IPS-15b (cell line): ENCODE measurements around the gene SESN3.
"Not testable (repeated sequence)": the region's sequence is repeated elsewhere in the genome, so short reads cannot be mapped to it uniquely, and the experiment has no call there.

Experiments used
- H3K27me3 ChIP-seq: one replicate; pipeline ENCODE4 v1.6.1; 2013; ENCODE audit warnings: low read length; ENCODE audit not compliant: control insufficient read depth, insufficient read depth
- H3K36me3 ChIP-seq: one replicate; pipeline ENCODE4 v1.6.1; 2013; ENCODE audit warnings: low read length; ENCODE audit not compliant: control insufficient read depth, insufficient read depth
- H3K4me1 ChIP-seq: one replicate; pipeline ENCODE4 v1.6.1; 2013; ENCODE audit warnings: mild to moderate bottlenecking, low read length; ENCODE audit not compliant: control insufficient read depth, insufficient read depth
- H3K4me3 ChIP-seq: one replicate; pipeline ENCODE4 v1.5.1; 2013; ENCODE audit warnings: low read depth, low read length
- H3K9ac ChIP-seq: one replicate; pipeline ENCODE4 v1.6.1; 2013; ENCODE audit warnings: low read depth, mild to moderate bottlenecking, low read length
- H3K9me3 ChIP-seq: one replicate; pipeline ENCODE4 v1.6.1; 2013; ENCODE audit warnings: mild to moderate bottlenecking, low read length; ENCODE audit not compliant: control insufficient read depth, insufficient read depth

Gene SESN3

GRCh38 chr11:95229993-95230809 is 801 bp downstream of the SESN3 start:
- H3K4me1 ChIP-seq: peaks cover 18% of the 10 kb centered on the region
- no peaks in the 10 kb centered on the region for H3K36me3 ChIP-seq
- no peaks in the 10 kb centered on the region for H3K9me3 ChIP-seq
- peak overlapping the region; percentile 84 for H3K4me3 ChIP-seq
- peak overlapping the region; percentile 28 for H3K9ac ChIP-seq
- H3K27me3 ChIP-seq: no peaks in the 10 kb centered on the region

- H3K4me1 ChIP-seq: peaks cover 14% of the 10 kb centered on the region
- H3K27me3 ChIP-seq: no peaks in the 10 kb centered on the region
- H3K9me3 ChIP-seq: no peaks in the 10 kb centered on the region
- no peaks in the 10 kb centered on the region for H3K36me3 ChIP-seq
- H3K9ac ChIP-seq: no peak overlapping the region
- peak overlapping the region; percentile 84 for H3K4me3 ChIP-seq
Measured at GRCh38 chr11:95229199-95229992, 1.6 kb downstream of the SESN3 start.

- no peaks in the 10 kb centered on the region for H3K9me3 ChIP-seq
- H3K9ac ChIP-seq: peak overlapping the region; percentile 17
- no peak overlapping the region for H3K4me3 ChIP-seq
- H3K27me3 ChIP-seq: no peaks in the 10 kb centered on the region
- peaks cover 12% of the 10 kb centered on the region for H3K4me1 ChIP-seq
- no peaks in the 10 kb centered on the region for H3K36me3 ChIP-seq
Measured at GRCh38 chr11:95228081-95228749, 2.8 kb downstream of the SESN3 start.

- H3K4me3 ChIP-seq, H3K27me3 ChIP-seq, H3K36me3 ChIP-seq, H3K4me1 ChIP-seq, H3K9me3 ChIP-seq, H3K9ac ChIP-seq: not testable (repeated sequence)
Measured at GRCh38 chr11:95227060-95227459, 3.9 kb downstream of the SESN3 start.

GRCh38 chr11:95222817-95223216 is 8.2 kb downstream of the SESN3 start:
- Histone ChIP-seq H3K4me1 (peaks cover 3% of the 10 kb centered on the region), H3K9ac (no peak overlapping the region), H3K27me3 (no peaks in the 10 kb centered on the region), H3K36me3 (no peaks in the 10 kb centered on the region), H3K4me3 (no peak overlapping the region), H3K9me3 (no peaks in the 10 kb centered on the region)

GRCh38 chr11:95219599-95219998 is 11.4 kb downstream of the SESN3 start:
- Histone ChIP-seq H3K4me1 (peaks cover 3% of the 10 kb centered on the region), H3K27me3 (no peaks in the 10 kb centered on the region), H3K9me3 (no peaks in the 10 kb centered on the region), H3K4me3 (no peak overlapping the region), H3K9ac (no peak overlapping the region), H3K36me3 (no peaks in the 10 kb centered on the region)

- no peak overlapping the region for H3K9ac ChIP-seq
- H3K36me3 ChIP-seq: no peaks in the 10 kb centered on the region
- H3K9me3 ChIP-seq: no peaks in the 10 kb centered on the region
- no peaks in the 10 kb centered on the region for H3K27me3 ChIP-seq
- no peak overlapping the region for H3K4me3 ChIP-seq
- H3K4me1 ChIP-seq: peaks cover under 1% of the 10 kb centered on the region
Measured at GRCh38 chr11:95218149-95218548, 12.9 kb downstream of the SESN3 start.

GRCh38 chr11:95212609-95213008 is 18.4 kb downstream of the SESN3 start:
- Histone ChIP-seq H3K4me1 (no peaks in the 10 kb centered on the region), H3K27me3 (no peaks in the 10 kb centered on the region), H3K36me3 (no peaks in the 10 kb centered on the region), H3K9me3 (no peaks in the 10 kb centered on the region), H3K9ac (no peak overlapping the region), H3K4me3 (no peak overlapping the region)

- not testable (repeated sequence) for H3K27me3 ChIP-seq, H3K36me3 ChIP-seq, H3K4me3 ChIP-seq, H3K9me3 ChIP-seq, H3K9ac ChIP-seq, H3K4me1 ChIP-seq
Measured at GRCh38 chr11:95209535-95209934, 21.5 kb downstream of the SESN3 start.

- no peaks in the 10 kb centered on the region for H3K4me1 ChIP-seq
- no peaks in the 10 kb centered on the region for H3K9me3 ChIP-seq
- no peak overlapping the region for H3K9ac ChIP-seq
- H3K36me3 ChIP-seq: no peaks in the 10 kb centered on the region
- no peaks in the 10 kb centered on the region for H3K27me3 ChIP-seq
- no peak overlapping the region for H3K4me3 ChIP-seq
Measured at GRCh38 chr11:95200781-95201457, 30.1 kb downstream of the SESN3 start.

- Histone ChIP-seq H3K4me1 (no peaks in the 10 kb centered on the region), H3K9me3 (no peaks in the 10 kb centered on the region), H3K4me3 (no peak overlapping the region), H3K9ac (no peak overlapping the region), H3K36me3 (no peaks in the 10 kb centered on the region), H3K27me3 (no peaks in the 10 kb centered on the region)
Measured at GRCh38 chr11:95195831-95196230, 35.2 kb downstream of the SESN3 start.
